Prostate gland (tissue), 2 donors: Measurements from ENCODE around the gene ANO8. TPM values are rescaled to one million over a fixed set of nuclear protein-coding genes. Genes with fewer than 3 reads are reported as not detected.

Experiments used
- DNase-seq: peaks from one replicate; pipeline ENCODE4 v3.0.0-alpha.2; 2019; ENCODE audit warnings: low spot score
- H3K27ac ChIP-seq, 2 donors: fragments of 200-600 bp; sonication (generic); 2 replicates each; pipeline ENCODE4 v1.5.1; 2017 to 2019
- H3K27me3 ChIP-seq: fragments of 200-600 bp; sonication (generic); replicated peaks from 2 replicates; pipeline ENCODE4 v1.5.1; 2019; ENCODE audit not compliant: insufficient read depth
- H3K36me3 ChIP-seq, 2 donors: fragments of 200-600 bp; sonication (generic); 1 replicate in 1 of 2; 2 replicates in 1 of 2; pipeline versions ENCODE4 v1.5.1 to v1.8.1; 2017 to 2019
- H3K4me1 ChIP-seq: fragments of 200-600 bp; sonication (generic); replicated peaks from 2 replicates; pipeline ENCODE4 v1.5.1; 2019
- H3K4me3 ChIP-seq, 2 donors: fragments of 200-600 bp; sonication (generic); 2 replicates each; pipeline ENCODE4 v1.5.1; 2017 to 2019
- H3K9me3 ChIP-seq: fragments of 200-600 bp; sonication (generic); 2 replicates; pipeline ENCODE4 v1.5.1; 2017
- CTCF ChIP-seq, 4 experiments: fragments of 200-600 bp in 2 of 4; fragments of 450-650 bp in 2 of 4; sonication (generic) in 2 of 4; IDR thresholded peaks; 1 replicate in 3 of 4; 2 replicates in 1 of 4; pipeline ENCODE4 v1.5.1; 2016 to 2019; ENCODE audit warnings: antibody characterized with exemption in 4 of 4, mild to moderate bottlenecking in 2 of 4, moderate library complexity in 2 of 4
- POLR2A ChIP-seq: fragments of 450-650 bp; IDR thresholded peaks from one replicate; pipeline ENCODE4 v1.6.1; 2016; ENCODE audit warnings: antibody characterized with exemption, mild to moderate bottlenecking
- POLR2AphosphoS5 ChIP-seq: sonication (generic); formaldehyde crosslinking; IDR thresholded peaks from one replicate; pipeline ENCODE4 v1.6.1; 2017; ENCODE audit warnings: antibody characterized with exemption
- WGBS: methylation state at CpG from one replicate; pipeline ENCODE4 v1.1.5; 2018; 5-methylcytosine and 5-hydroxymethylcytosine counted together
- intact Hi-C: fragments of 100-400 bp; cut with DNase I; formaldehyde crosslinking; loops from one replicate; pipeline ENCODE4 v1.14.2; 2022
- total RNA-seq, 2 donors: library from RNA; depleted of rRNA; stranded (reverse); fragments of >200 nt; gene quantifications; one replicate each; pipeline ENCODE4 v1.1.0, GENCODE V29; 2016

ANO8 gene
- total RNA-seq, 2 donors from 2014 or later: 9.8 to 10.1 TPM

GRCh38 chr19:17303940-17304267 is 30.8 kb downstream of the ANO8 start:
- Histone ChIP-seq H3K9me3 (no peaks in the 10 kb centered on the region), H3K27ac (peak overlapping the region in 1 of 2 donors; percentile 81), H3K4me1 (peaks cover 5% of the 10 kb centered on the region), H3K36me3 (no peaks in the 10 kb centered on the region), H3K27me3 (no peaks in the 10 kb centered on the region), H3K4me3 (peak overlapping the region; percentile 62 to 67)
- DNase-seq: no peak
- TF ChIP-seq POLR2AphosphoS5 (no peak), CTCF (IDR thresholded peaks at IDR 0.05) (no peak), POLR2A (no peak)
- intact Hi-C loops: no loop called here
- 42% methylated on average over 12 of the region's 12 CpGs for WGBS

- 3% methylated on average over 45 of the region's 52 CpGs for WGBS
These were observed 31.3 kb downstream of the ANO8 start, which contains the start of gene ABHD8 for GRCh38 chr19:17303167-17303939. Gene ABHD8 (minus strand): TSS chr19:17303425. CDS start chr19:17301616, 1,809 bp downstream.

GRCh38 chr19:17302391-17303166 is 32.1 kb downstream of the ANO8 start:
- H3K27ac ChIP-seq: peak overlapping the region; percentile 54 to 81
- peaks cover 5% of the 10 kb centered on the region for H3K4me1 ChIP-seq
- H3K27me3 ChIP-seq: no peaks in the 10 kb centered on the region
- no peak for TF ChIP-seq POLR2AphosphoS5
- no peak for TF ChIP-seq POLR2A
- TF ChIP-seq CTCF (IDR thresholded peaks at IDR 0.05): no peak
- H3K36me3 ChIP-seq: no peaks in the 10 kb centered on the region
- no peaks in the 10 kb centered on the region for H3K9me3 ChIP-seq
- peak overlapping the region; percentile 62 to 67 for H3K4me3 ChIP-seq
- intact Hi-C loops: no loop called here
- DNase-seq: no peak
- WGBS: 4% methylated on average over 22 of the region's 29 CpGs

More at GRCh38 chr19:17303167-17303939, 31.3 kb downstream of the ANO8 start, which contains the start of gene ABHD8:
- peak; percentile 88 for TF ChIP-seq POLR2AphosphoS5
- TF ChIP-seq CTCF (IDR thresholded peaks at IDR 0.05): peak; percentile 35 to 91 (median 76)
- TF ChIP-seq POLR2A: peak; percentile 85
- Histone ChIP-seq H3K27ac (peak within 1 kb of the TSS; percentile 54 to 81), H3K4me3 (peak within 1 kb of the TSS; percentile 62 to 67), H3K9me3 (no peaks in the 10 kb centered on the region), H3K27me3 (no peaks in the 10 kb centered on the region), H3K4me1 (peaks cover 5% of the 10 kb centered on the region), H3K36me3 (no peaks in the 10 kb centered on the region)
- peak; percentile 96 for DNase-seq
- intact Hi-C loops: no loop called here

GRCh38 chr19:17300992-17301619 is 33.5 kb downstream of the ANO8 start:
- DNase-seq: no peak
- no peaks in the 10 kb centered on the region for H3K27me3 ChIP-seq
- no peak for TF ChIP-seq POLR2AphosphoS5
- no peak for TF ChIP-seq POLR2A
- no peak for TF ChIP-seq CTCF (IDR thresholded peaks at IDR 0.05)
- H3K4me3 ChIP-seq: no peak overlapping the region
- peaks cover 2% of the 10 kb centered on the region for H3K4me1 ChIP-seq
- WGBS: 97% methylated on average over 33 of the region's 51 CpGs
- intact Hi-C loops: no loop called here
- no peaks in the 10 kb centered on the region for H3K9me3 ChIP-seq
- no peaks in the 10 kb centered on the region for H3K36me3 ChIP-seq
- no peak overlapping the region for H3K27ac ChIP-seq
